Aortic smooth muscle cell (primary cell): Measurements from ENCODE around the gene KASH5. TPM values are rescaled to one million over a fixed set of nuclear protein-coding genes. Genes with fewer than 3 reads are reported as not detected.

Experiments
- total RNA-seq: library from RNA; depleted of rRNA; stranded (reverse); fragments of >200 nt; gene quantifications from 2 replicates; pipeline ENCODE4 v1.2.3, GENCODE V29; 2014

Gene KASH5, protein sequence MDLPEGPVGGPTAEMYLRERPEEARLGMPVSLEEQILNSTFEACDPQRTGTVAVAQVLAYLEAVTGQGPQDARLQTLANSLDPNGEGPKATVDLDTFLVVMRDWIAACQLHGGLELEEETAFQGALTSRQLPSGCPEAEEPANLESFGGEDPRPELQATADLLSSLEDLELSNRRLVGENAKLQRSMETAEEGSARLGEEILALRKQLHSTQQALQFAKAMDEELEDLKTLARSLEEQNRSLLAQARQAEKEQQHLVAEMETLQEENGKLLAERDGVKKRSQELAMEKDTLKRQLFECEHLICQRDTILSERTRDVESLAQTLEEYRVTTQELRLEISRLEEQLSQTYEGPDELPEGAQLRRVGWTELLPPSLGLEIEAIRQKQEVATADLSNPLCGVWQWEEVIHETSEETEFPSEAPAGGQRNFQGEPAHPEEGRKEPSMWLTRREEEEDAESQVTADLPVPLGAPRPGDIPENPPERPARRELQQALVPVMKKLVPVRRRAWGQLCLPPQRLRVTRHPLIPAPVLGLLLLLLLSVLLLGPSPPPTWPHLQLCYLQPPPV
- total RNA-seq, result not detected in 2 replicates

GRCh38 chr19:49387936-49388372 lies at the start of gene KASH5:
Gene KASH5, plus strand, starts transcription at chr19:49388249. Its CDS starts 2,635 bp downstream, at chr19:49390884.

GRCh38 chr19:49362048-49362928 lies 25.8 kb upstream of the KASH5 start, which contains the start of gene TEAD2:
Gene TEAD2, minus strand, starts transcription at chr19:49362416. Its CDS starts 2,341 bp downstream, at chr19:49360075.

DNA sequence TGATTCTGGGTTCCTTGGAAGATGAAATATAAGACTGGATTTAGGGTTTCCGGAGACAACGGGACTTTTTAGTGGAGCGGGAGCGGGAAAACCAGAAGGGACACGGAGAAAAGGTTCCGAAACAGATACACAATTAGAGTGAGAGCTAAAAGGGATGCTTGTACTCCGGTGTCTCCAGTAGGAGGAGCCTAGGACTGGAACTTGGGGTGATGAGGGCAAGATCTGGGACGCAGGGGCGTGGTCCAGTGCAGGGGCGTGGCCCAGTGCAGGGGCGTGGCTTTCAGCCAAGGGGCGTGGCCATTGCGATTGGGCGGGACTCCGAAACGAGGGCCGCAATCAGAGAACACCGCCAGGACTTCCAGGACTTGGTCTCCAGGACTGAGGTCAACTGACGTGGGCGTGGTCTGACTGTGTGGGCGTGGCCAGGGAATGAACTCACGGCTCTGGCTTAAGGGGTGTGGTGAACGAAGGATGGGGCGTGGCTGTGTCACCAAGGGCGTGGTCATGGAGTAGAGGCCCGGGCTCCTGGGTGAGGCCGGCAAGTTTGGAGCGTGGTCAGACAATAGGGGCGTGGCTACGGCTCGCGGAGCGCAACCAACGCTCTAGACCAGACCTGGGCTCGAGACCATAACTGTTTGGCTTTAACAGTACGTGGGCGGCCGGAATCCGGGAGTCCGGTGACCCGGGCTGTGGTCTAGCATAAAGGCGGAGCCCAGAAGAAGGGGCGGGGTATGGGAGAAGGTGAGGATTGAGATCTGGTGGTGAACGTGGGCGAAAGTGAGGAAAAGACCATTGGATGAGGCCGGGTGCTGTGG lies 24.6 kb upstream of the KASH5 start, which contains the start of gene DKKL1:
Gene DKKL1, plus strand, starts transcription at position 610 of the 815 bp plus-strand sequence. Its CDS starts 122 bp downstream, at position 732.

GRCh38 chr19:49423071-49423984 lies 35.3 kb downstream of the KASH5 start, which contains the start of gene PTH2:
Gene PTH2, minus strand, starts transcription at chr19:49423441. Its CDS starts 102 bp downstream, at chr19:49423339.

DNA sequence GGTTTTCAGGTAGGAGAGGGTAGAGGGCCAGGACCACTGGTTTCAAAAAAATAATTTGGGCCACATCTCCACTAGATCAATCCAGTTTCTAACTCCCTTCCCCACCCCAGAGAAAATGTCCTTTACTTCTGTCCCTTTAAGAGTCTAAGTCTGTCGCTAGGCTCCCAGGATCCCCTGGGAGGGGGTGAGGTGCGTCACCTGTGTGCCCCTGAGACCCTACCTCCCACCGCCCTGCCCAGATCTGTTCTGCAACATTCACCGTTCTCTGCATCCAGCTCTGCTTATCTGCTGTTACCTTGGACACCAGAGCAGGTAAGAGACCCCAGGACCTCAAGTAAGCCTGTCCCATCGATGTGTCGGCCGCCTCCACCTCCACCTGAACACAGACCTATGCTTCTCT lies 37.1 kb downstream of the KASH5 start, which contains the start of gene GFY:
Gene GFY, plus strand, starts transcription at position 211 of the 400 bp plus-strand sequence. CDS start 1,043 bp downstream, outside the sequence.

GRCh38 chr19:49441210-49441959 lies 53.3 kb downstream of the KASH5 start, which contains the start of gene SLC17A7:
Gene SLC17A7, minus strand, starts transcription at chr19:49441527. Its CDS starts 148 bp downstream, at chr19:49441379.

GRCh38 chr19:49451430-49452181 lies 63.6 kb downstream of the KASH5 start, which contains the start of gene PIH1D1:
Gene PIH1D1, minus strand, starts transcription at chr19:49451814. Its CDS starts 240 bp downstream, at chr19:49451574.

DNA sequence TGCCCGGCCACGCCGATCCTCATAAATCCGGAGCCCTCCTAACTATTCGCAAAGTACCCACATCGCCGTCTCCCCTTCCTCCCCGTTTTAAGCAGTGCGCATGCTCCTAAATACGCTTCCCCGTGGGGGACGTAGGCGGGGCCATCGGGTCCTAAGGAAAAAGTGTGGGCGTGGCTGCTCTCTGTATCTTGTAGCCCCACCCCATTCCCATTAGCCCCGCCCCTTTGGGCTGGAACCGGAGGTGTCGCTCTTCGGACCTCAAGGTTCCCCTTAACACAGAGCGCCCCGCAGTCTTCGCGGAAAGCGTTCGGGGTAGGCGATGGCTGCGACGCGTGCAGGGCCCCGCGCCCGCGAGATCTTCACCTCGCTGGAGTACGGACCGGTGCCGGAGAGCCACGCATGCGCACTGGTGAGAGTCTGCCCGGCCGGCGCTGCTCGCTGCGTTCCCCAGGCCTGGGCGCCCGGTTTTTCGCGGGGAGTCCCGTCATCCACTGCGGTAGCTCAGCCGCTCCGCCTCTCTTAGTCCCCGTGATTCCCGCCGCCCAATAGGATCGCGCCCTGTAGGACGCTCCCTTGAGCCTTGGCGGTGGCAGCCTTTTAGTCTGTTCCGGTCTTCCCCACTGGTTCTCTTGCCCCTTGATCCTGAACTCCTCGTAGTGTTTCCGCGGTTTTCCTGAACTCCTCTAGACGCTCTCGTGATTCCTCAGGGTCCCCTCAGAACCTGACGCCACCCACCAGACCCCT lies 65.1 kb downstream of the KASH5 start, which contains the start of gene ALDH16A1:
Gene ALDH16A1, plus strand, starts transcription at position 213 of the 744 bp plus-strand sequence. Its CDS starts 107 bp downstream, at position 320.

Other genes starting within 250 kb of the KASH5 start
- 0.26 and 1.2 TPM in 2 replicates for gene HRC, start 232.9 kb upstream of the KASH5 start, total RNA-seq
- gene TRPM4, start 230.5 kb upstream of the KASH5 start, total RNA-seq, result 20.5 and 33.0 TPM in 2 replicates
- 0.12 and 0.26 TPM in 2 replicates for gene SLC6A16, start 63.1 kb upstream of the KASH5 start, total RNA-seq
- not detected in 2 replicates for gene CD37, start 52.8 kb upstream of the KASH5 start, total RNA-seq
- gene TEAD2, start 25.8 kb upstream of the KASH5 start, total RNA-seq, result 13.7 and 16.0 TPM in 2 replicates
- not detected in 2 replicates for gene DKKL1, start 24.4 kb upstream of the KASH5 start, total RNA-seq
- not detected in 2 replicates for gene PTH2, start 35.2 kb downstream of the KASH5 start, total RNA-seq
- gene GFY, start 37.1 kb downstream of the KASH5 start, total RNA-seq, result not detected in 2 replicates
- gene SLC17A7, start 53.3 kb downstream of the KASH5 start, total RNA-seq, result under 0.01 and 0.19 TPM in 2 replicates
- gene PIH1D1, start 63.6 kb downstream of the KASH5 start, total RNA-seq, result 100 and 117 TPM in 2 replicates
- 27.2 and 40.8 TPM in 2 replicates for gene ALDH16A1, start 65.0 kb downstream of the KASH5 start, total RNA-seq
- 3.3 and 5.2 TPM in 2 replicates for gene FLT3LG, start 86.0 kb downstream of the KASH5 start, total RNA-seq
- gene RPL13A, start 99.4 kb downstream of the KASH5 start, total RNA-seq, result 2,656 and 2,860 TPM in 2 replicates
- gene RPS11, start 108.2 kb downstream of the KASH5 start, total RNA-seq, result 2,801 and 3,340 TPM in 2 replicates
- gene FCGRT, start 124.4 kb downstream of the KASH5 start, total RNA-seq, result 55.8 and 68.3 TPM in 2 replicates
- gene RCN3, start 139.8 kb downstream of the KASH5 start, total RNA-seq, result 292 and 325 TPM in 2 replicates
- gene NOSIP, start 192.3 kb downstream of the KASH5 start, total RNA-seq, result 81.4 and 103 TPM in 2 replicates
- gene PRRG2, start 193.1 kb downstream of the KASH5 start, total RNA-seq, result 0.25 and 0.92 TPM in 2 replicates
- gene PRR12, start 202.9 kb downstream of the KASH5 start, total RNA-seq, result 2.1 and 3.0 TPM in 2 replicates